IMR-90 (cell line): ENCODE results near the gene TMEM205. TPM values are rescaled to one million over a fixed set of nuclear protein-coding genes. Genes with fewer than 3 reads are reported as not detected.

Experiments
- ATAC-seq: fragments of 200-7000 bp; cut with Tn5 transposase; 2 replicates; pipeline ENCODE4 v1.9.1; 2020; ENCODE audit warnings: low read depth, mild to moderate bottlenecking, moderate library complexity
- BruUV-seq: library from RNA; stranded (reverse); fragments of 400-500 nt; replicated peaks from 2 replicates; lab custom pipeline; 2021; lab: Mats Ljungman, UMichigan
- CTCF ChIA-PET: fragments of 300-600 bp; formaldehyde crosslinking; extraction: SDS; loops from one replicate; lab custom pipeline; 2021; ENCODE audit warnings: antibody characterized with exemption; lab: Yijun Ruan, JAX
- POLR2A ChIA-PET: fragments of 300-600 bp; sonication (Branson Sonifier 250); formaldehyde crosslinking; loops from one replicate; lab custom pipeline; 2022; ENCODE audit warnings: antibody characterized with exemption; ENCODE audit not compliant: unreplicated experiment; lab: Charles Lee
- DNase-seq: peaks from one replicate; pipeline ENCODE4 v3.0.0; 2013
- H2AFZ ChIP-seq: replicated peaks from 2 replicates; pipeline ENCODE3; 2013; ENCODE audit warnings: low read length, mild to moderate bottlenecking; ENCODE audit not compliant: poor library complexity
- H2AK5ac ChIP-seq: 2 replicates; pipeline ENCODE4 v1.6.1; 2013; ENCODE audit warnings: low read depth, low read length, inconsistent platforms
- H2AK9ac ChIP-seq: replicated peaks from 2 replicates; pipeline ENCODE3; 2013; ENCODE audit warnings: mild to moderate bottlenecking, low read depth, low read length, moderate library complexity; ENCODE audit not compliant: poor library complexity
- H2BK120ac ChIP-seq: 2 replicates; pipeline ENCODE4 v1.6.1; 2013; ENCODE audit warnings: low read depth, low read length, inconsistent platforms
- H2BK15ac ChIP-seq: 3 replicates; pipeline ENCODE4 v1.6.1; 2013; ENCODE audit warnings: low read depth, low read length, inconsistent platforms
- H2BK20ac ChIP-seq: 2 replicates; pipeline ENCODE4 v1.6.1; 2013; ENCODE audit warnings: low read depth, mild to moderate bottlenecking, inconsistent platforms, low read length, moderate library complexity
- H2BK5ac ChIP-seq: 2 replicates; pipeline ENCODE4 v1.6.1; 2013; ENCODE audit warnings: mild to moderate bottlenecking, low read depth, low read length, inconsistent platforms; ENCODE audit not compliant: poor library complexity, severe bottlenecking
- H3K14ac ChIP-seq: replicated peaks from 2 replicates; pipeline ENCODE4 v1.6.1; 2013; ENCODE audit warnings: low read depth, low read length, inconsistent platforms
- H3K18ac ChIP-seq: 2 replicates; pipeline ENCODE4 v1.6.1; 2013; ENCODE audit warnings: low read depth, low read length, control low read depth
- H3K23ac ChIP-seq: 2 replicates; pipeline ENCODE4 v1.6.1; 2013; ENCODE audit warnings: low read depth, low read length, inconsistent platforms
- H3K27ac ChIP-seq: 2 replicates; pipeline ENCODE4 v1.5.1; 2013; ENCODE audit warnings: mild to moderate bottlenecking, control low read depth, low read length; ENCODE audit not compliant: insufficient read depth
- H3K27me3 ChIP-seq: 2 replicates; pipeline ENCODE4 v1.6.1; 2013; ENCODE audit warnings: low read length; ENCODE audit not compliant: control insufficient read depth, insufficient read depth
- H3K36me3 ChIP-seq: 2 replicates; pipeline ENCODE4 v1.6.1; 2013; ENCODE audit warnings: low read length, mixed read lengths; ENCODE audit not compliant: control insufficient read depth, insufficient read depth
- H3K4ac ChIP-seq: 2 replicates; pipeline ENCODE4 v1.6.1; 2013; ENCODE audit warnings: low read depth, low read length, inconsistent platforms
- H3K4me1 ChIP-seq: 2 replicates; pipeline ENCODE4 v1.6.1; 2013; ENCODE audit warnings: low read length, mixed read lengths; ENCODE audit not compliant: control insufficient read depth, insufficient read depth
- H3K4me2 ChIP-seq: 2 replicates; pipeline ENCODE4 v1.6.1; 2013; ENCODE audit warnings: low read depth, mild to moderate bottlenecking, control low read depth, low read length, moderate library complexity
- H3K4me3 ChIP-seq: 2 replicates; pipeline ENCODE4 v1.5.1; 2013; ENCODE audit warnings: low read depth, mild to moderate bottlenecking, control low read depth, low read length, moderate library complexity; ENCODE audit not compliant: insufficient read depth
- H3K56ac ChIP-seq: 2 replicates; pipeline ENCODE4 v1.6.1; 2013; ENCODE audit warnings: low read length, inconsistent platforms; ENCODE audit not compliant: insufficient read depth; ENCODE audit errors: extremely low read depth
- H3K79me1 ChIP-seq, 2 experiments: 2 replicates each; pipeline ENCODE4 v1.6.1; 2013; ENCODE audit warnings: low read length in 2 of 2, inconsistent platforms in 1 of 2, low read depth in 1 of 2
- H3K9ac ChIP-seq: 2 replicates; pipeline ENCODE4 v1.6.1; 2013; ENCODE audit warnings: low read depth, low read length, control low read depth
- H3K9me1 ChIP-seq: 2 replicates; pipeline ENCODE4 v1.6.1; 2013; ENCODE audit warnings: low read length, inconsistent platforms; ENCODE audit not compliant: insufficient read depth
- H3K9me3 ChIP-seq: 2 replicates; pipeline ENCODE4 v1.6.1; 2013; ENCODE audit warnings: low read length; ENCODE audit not compliant: control insufficient read depth, insufficient read depth
- H4K20me1 ChIP-seq: 2 replicates; pipeline ENCODE4 v1.6.1; 2013; ENCODE audit warnings: low read length, inconsistent platforms; ENCODE audit not compliant: insufficient read depth
- H4K5ac ChIP-seq: 2 replicates; pipeline ENCODE4 v1.6.1; 2013; ENCODE audit warnings: mild to moderate bottlenecking, low read depth, low read length, control low read depth
- H4K8ac ChIP-seq, 2 experiments: 2 replicates each; pipeline ENCODE4 v1.6.1; 2013; ENCODE audit warnings: low read depth in 2 of 2, low read length in 2 of 2, control low read depth in 1 of 2, inconsistent platforms in 1 of 2
- H4K91ac ChIP-seq: 2 replicates; pipeline ENCODE4 v1.6.1; 2013; ENCODE audit warnings: low read depth, low read length, inconsistent platforms; ENCODE audit not compliant: insufficient read depth
- BHLHE40 ChIP-seq: fragments of 150-350 bp; IDR thresholded peaks from 2 replicates; pipeline ENCODE4 v1.6.1; 2016; ENCODE audit warnings: mild to moderate bottlenecking, low read depth, low read length
- CHD1 ChIP-seq: IDR thresholded peaks from 2 replicates; pipeline ENCODE4 v1.6.1; 2012; ENCODE audit warnings: low read depth, low read length, improper control_type of control experiment
- FOS ChIP-seq: fragments of 150-350 bp; IDR thresholded peaks from 2 replicates; pipeline ENCODE4 v1.6.1; 2016; ENCODE audit warnings: low read depth, low read length
- MAFK ChIP-seq: IDR thresholded peaks from 2 replicates; pipeline ENCODE4 v1.6.1; 2012; ENCODE audit warnings: low read depth, low read length, improper control_type of control experiment
- MAZ ChIP-seq: IDR thresholded peaks from 2 replicates; pipeline ENCODE4 v1.6.1; 2012; ENCODE audit warnings: low read depth, mild to moderate bottlenecking, low read length, improper control_type of control experiment, moderate library complexity, borderline replicate concordance
- NFE2L2 ChIP-seq: fragments of 150-350 bp; IDR thresholded peaks from 2 replicates; pipeline ENCODE4 v1.6.1; 2016; ENCODE audit warnings: low read depth, mild to moderate bottlenecking, low read length
- POLR2A ChIP-seq: IDR thresholded peaks from 2 replicates; pipeline ENCODE4 v1.6.1; 2012; ENCODE audit warnings: mild to moderate bottlenecking, low read depth, low read length
- RAD21 ChIP-seq: IDR thresholded peaks from 2 replicates; pipeline ENCODE4 v1.6.1; 2012; ENCODE audit warnings: low read length, improper control_type of control experiment
- RCOR1 ChIP-seq: IDR thresholded peaks from 2 replicates; pipeline ENCODE4 v1.6.1; 2012; ENCODE audit warnings: mild to moderate bottlenecking, low read length, improper control_type of control experiment; ENCODE audit not compliant: insufficient replicate concordance
- RFX5 ChIP-seq: IDR thresholded peaks from 2 replicates; pipeline ENCODE4 v1.8.0; 2012; ENCODE audit warnings: low read depth, mild to moderate bottlenecking, low read length, moderate library complexity
- WGBS, 2 experiments: methylation state at CpG; one replicate each; pipeline versions ENCODE4 v1.1.5 to v1.1.7; 2013; ENCODE audit warnings: missing lambda C conversion rate in 2 of 2; ENCODE audit not compliant: insufficient read length in 1 of 2; ENCODE audit errors: extremely low coverage in 2 of 2; 5-methylcytosine and 5-hydroxymethylcytosine counted together
- dilution Hi-C: fragments of 300-500 bp; cut with HindIII; formaldehyde crosslinking; loops from one replicate; pipeline ENCODE4 v1.14.3; 2018; ENCODE audit warnings: low sequenced_read_pairs; ENCODE audit not compliant: unreplicated experiment
- in situ Hi-C: fragments of 300-500 bp; cut with MboI; formaldehyde crosslinking; loops from 3 replicates; pipeline ENCODE4 v1.14.3; 2019; ENCODE audit warnings: low sequenced_read_pairs, inconsistent platforms, mixed read lengths
- intact Hi-C: fragments of 100-400 bp; cut with micrococcal nuclease; formaldehyde crosslinking; loops from 2 replicates; pipeline ENCODE4 v1.10.0; 2022
- polyA plus RNA-seq, 3 experiments: library from polyadenylated mRNA; depleted of rRNA; stranded (reverse); fragments of >200 nt; gene quantifications; 2 replicates each; pipeline ENCODE4 v1.2.3, GENCODE V29; 2012; ENCODE audit warnings: low replicate concordance in 1 of 3
- total RNA-seq: library from RNA; depleted of rRNA; stranded (reverse); fragments of >200 nt; gene quantifications from 2 replicates; pipeline ENCODE4 v1.2.3, GENCODE V29; 2012
- TF ChIP-seq, protein P1 (sequence below): fragments of 150-350 bp; IDR thresholded peaks from 2 replicates; pipeline ENCODE4 v1.6.1; 2017; ENCODE audit warnings: mild to moderate bottlenecking, antibody characterized with exemption, low read length, low read depth
- TF ChIP-seq, protein P2 (sequence below): conservative IDR thresholded peaks from 2 replicates; pipeline ENCODE4 v1.5.1; 2012; ENCODE audit warnings: mild to moderate bottlenecking, low read depth, low read length, improper control_type of control experiment
- TF ChIP-seq, protein P3 (sequence below): fragments of 150-350 bp; IDR thresholded peaks from 2 replicates; pipeline ENCODE4 v1.6.1; 2016; ENCODE audit warnings: low read depth, mild to moderate bottlenecking, low read length, moderate library complexity, borderline replicate concordance

The TMEM205 gene
- total and polyA plus RNA-seq, 2 of the 4 experiments (the other 2 are of a cell fraction), result 110 to 136 TPM

DNA sequence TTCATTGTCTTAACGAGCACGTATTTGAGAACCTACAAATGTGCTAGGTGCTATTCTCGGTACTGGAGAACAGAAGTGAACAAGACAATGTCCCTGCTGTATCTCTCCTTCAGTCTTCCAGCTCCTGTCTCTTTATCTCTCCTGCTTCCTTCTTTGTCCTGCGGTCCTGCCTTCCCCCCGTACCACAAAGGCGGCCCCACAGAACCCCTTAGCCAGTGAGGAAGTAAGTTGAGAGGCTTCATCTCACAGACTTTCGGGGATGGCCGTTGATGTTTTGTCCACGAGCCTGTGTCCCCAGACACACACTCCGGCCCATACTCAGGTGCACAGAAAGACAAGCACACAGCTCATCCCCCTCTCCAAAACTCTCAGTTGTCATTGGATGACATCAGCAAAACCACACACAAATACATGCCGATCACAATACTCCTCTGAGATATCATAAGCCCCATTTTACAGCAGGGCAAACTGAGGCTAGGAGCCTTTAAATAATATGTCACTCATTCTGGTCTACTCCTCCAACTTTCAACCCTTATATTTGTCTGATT, 27.9 kb upstream of the TMEM205 start:
- Histone ChIP-seq H3K23ac (no peak overlapping the region), H3K9me3 (no peaks in the 10 kb centered on the region), H2BK120ac (no peak overlapping the region), H2AK5ac (peak overlapping the region; percentile 29), H4K20me1 (peaks cover 11% of the 10 kb centered on the region; the same call in 1 of the 2 replicates), H3K9me1 (peaks cover 25% of the 10 kb centered on the region), H2BK20ac (no peak overlapping the region), H3K56ac (no peak overlapping the region), H2AK9ac (peak overlapping the region; percentile 86), H3K18ac (no peak overlapping the region), H3K14ac (no peak overlapping the region), H3K27ac (no peak overlapping the region), H3K9ac (no peak overlapping the region; the same call in 1 of the 2 replicates), H4K91ac (no peak overlapping the region), H3K4me3 (peak overlapping the region; percentile 58), H2BK5ac (no peak overlapping the region), H3K79me1 (peaks cover 0 to 23% of the 10 kb centered on the region in 2 experiments; a peak in 2 of 4 replicates), H3K4me1 (peaks cover 22% of the 10 kb centered on the region), H3K27me3 (no peaks in the 10 kb centered on the region), H3K4me2 (peak overlapping the region; percentile 83), H3K4ac (no peak overlapping the region), H4K8ac (peak overlapping the region in 1 of 2 experiments; percentile 82; a peak in 3 of 4 replicates), H2AFZ (peak overlapping the region; percentile 98), H2BK15ac (no peak overlapping the region), H4K5ac (no peak overlapping the region), H3K36me3 (no peaks in the 10 kb centered on the region)
- TF ChIP-seq POLR2A (no peak), BHLHE40 (no peak), RAD21 (no peak), NFE2L2 (no peak), RFX5 (no peak), FOS (no peak), CHD1 (no peak), MAZ (no peak), RCOR1 (no peak), MAFK (no peak)
- TF ChIP-seq, protein P1, sequence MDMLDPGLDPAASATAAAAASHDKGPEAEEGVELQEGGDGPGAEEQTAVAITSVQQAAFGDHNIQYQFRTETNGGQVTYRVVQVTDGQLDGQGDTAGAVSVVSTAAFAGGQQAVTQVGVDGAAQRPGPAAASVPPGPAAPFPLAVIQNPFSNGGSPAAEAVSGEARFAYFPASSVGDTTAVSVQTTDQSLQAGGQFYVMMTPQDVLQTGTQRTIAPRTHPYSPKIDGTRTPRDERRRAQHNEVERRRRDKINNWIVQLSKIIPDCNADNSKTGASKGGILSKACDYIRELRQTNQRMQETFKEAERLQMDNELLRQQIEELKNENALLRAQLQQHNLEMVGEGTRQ, result no peak
- TF ChIP-seq, protein P2, sequence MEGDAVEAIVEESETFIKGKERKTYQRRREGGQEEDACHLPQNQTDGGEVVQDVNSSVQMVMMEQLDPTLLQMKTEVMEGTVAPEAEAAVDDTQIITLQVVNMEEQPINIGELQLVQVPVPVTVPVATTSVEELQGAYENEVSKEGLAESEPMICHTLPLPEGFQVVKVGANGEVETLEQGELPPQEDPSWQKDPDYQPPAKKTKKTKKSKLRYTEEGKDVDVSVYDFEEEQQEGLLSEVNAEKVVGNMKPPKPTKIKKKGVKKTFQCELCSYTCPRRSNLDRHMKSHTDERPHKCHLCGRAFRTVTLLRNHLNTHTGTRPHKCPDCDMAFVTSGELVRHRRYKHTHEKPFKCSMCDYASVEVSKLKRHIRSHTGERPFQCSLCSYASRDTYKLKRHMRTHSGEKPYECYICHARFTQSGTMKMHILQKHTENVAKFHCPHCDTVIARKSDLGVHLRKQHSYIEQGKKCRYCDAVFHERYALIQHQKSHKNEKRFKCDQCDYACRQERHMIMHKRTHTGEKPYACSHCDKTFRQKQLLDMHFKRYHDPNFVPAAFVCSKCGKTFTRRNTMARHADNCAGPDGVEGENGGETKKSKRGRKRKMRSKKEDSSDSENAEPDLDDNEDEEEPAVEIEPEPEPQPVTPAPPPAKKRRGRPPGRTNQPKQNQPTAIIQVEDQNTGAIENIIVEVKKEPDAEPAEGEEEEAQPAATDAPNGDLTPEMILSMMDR, result no peak
- TF ChIP-seq, protein P3, sequence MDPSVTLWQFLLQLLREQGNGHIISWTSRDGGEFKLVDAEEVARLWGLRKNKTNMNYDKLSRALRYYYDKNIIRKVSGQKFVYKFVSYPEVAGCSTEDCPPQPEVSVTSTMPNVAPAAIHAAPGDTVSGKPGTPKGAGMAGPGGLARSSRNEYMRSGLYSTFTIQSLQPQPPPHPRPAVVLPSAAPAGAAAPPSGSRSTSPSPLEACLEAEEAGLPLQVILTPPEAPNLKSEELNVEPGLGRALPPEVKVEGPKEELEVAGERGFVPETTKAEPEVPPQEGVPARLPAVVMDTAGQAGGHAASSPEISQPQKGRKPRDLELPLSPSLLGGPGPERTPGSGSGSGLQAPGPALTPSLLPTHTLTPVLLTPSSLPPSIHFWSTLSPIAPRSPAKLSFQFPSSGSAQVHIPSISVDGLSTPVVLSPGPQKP, result no peak
- WGBS, 2 experiments, result 40% methylated on average over 1 of the region's 11 CpGs; no CpG with 5 or more reads in 1 of the 2 experiments
- ChIA-PET CTCF (interaction anchor here (0.6 to 1.5 kb wide), 2 partner anchors 61 to 429 kb away, joined by 3 read pairs; partner anchors contain the start of gene PRKCSH), POLR2A (no interaction called here)
- dilution Hi-C loops (no loop called here), intact Hi-C loops (loop anchor here (2.0 kb wide), 2 partner anchors 61 to 81 kb away; partner anchors contain the start of genes ODAD3 and PRKCSH), in situ Hi-C loops (no loop called here)
- DNase-seq, result no peak
- no TSS peak for BruUV-seq
- no peak for ATAC-seq
